WTC11 (cell line): ENCODE results near the gene TRPM8. TPM values are rescaled to one million over a fixed set of nuclear protein-coding genes. Genes with fewer than 3 reads are reported as not detected.

Experiments used
- ATAC-seq: fragments of 200-7000 bp; cut with Tn5 transposase; 2 replicates; pipeline ENCODE4 v1.10.0; 2021; ENCODE audit warnings: mild to moderate bottlenecking, moderate library complexity
- CTCF ChIA-PET: fragments of 300-600 bp; sonication (Branson Sonifier 250); formaldehyde crosslinking; loops from one replicate; lab custom pipeline; 2021; ENCODE audit warnings: antibody characterized with exemption; lab: Charles Lee
- POLR2A ChIA-PET: fragments of 350-600 bp; sonication (Branson Sonifier 250); formaldehyde crosslinking; loops from one replicate; lab custom pipeline; 2021; ENCODE audit warnings: antibody characterized with exemption; lab: Charles Lee
- DNase-seq: peaks from one replicate; pipeline ENCODE4 v3.0.0; 2021; ENCODE audit warnings: low spot score
- H3K27ac Mint-ChIP-seq: 2 replicates; pipeline ENCODE4 v1.8.0; 2021; ENCODE audit warnings: mixed read lengths
- H3K27me3 Mint-ChIP-seq: 2 replicates; pipeline ENCODE4 v1.8.0; 2021; ENCODE audit warnings: low read depth, mild to moderate bottlenecking, moderate library complexity, mixed read lengths
- H3K36me3 Mint-ChIP-seq: 2 replicates; pipeline ENCODE4 v1.8.0; 2021; ENCODE audit warnings: mixed read lengths
- H3K4me1 Mint-ChIP-seq: 2 replicates; pipeline ENCODE4 v1.8.0; 2022; ENCODE audit warnings: mixed read lengths
- H3K4me3 Mint-ChIP-seq: 2 replicates; pipeline ENCODE4 v1.8.0; 2021; ENCODE audit warnings: mild to moderate bottlenecking, moderate library complexity, mixed read lengths
- H3K9me3 Mint-ChIP-seq: 2 replicates; pipeline ENCODE4 v1.8.0; 2021; ENCODE audit warnings: mixed read lengths
- EMX1 ChIP-seq: fragments of 250-450 bp; sonication (Bioruptor Pico); IDR thresholded peaks from 2 replicates; pipeline ENCODE4 v1.8.0; 2021; ENCODE audit warnings: mild to moderate bottlenecking
- ESRRA ChIP-seq: sonication (generic); formaldehyde crosslinking; IDR thresholded peaks from 2 replicates; pipeline ENCODE4 v1.8.1; 2022; ENCODE audit warnings: mild to moderate bottlenecking, missing genetic modification reagents, borderline replicate concordance
- FOXP1 ChIP-seq: sonication (generic); formaldehyde crosslinking; IDR thresholded peaks from 2 replicates; pipeline ENCODE4 v1.8.0; 2022; ENCODE audit warnings: missing genetic modification reagents, mild to moderate bottlenecking, moderate library complexity, borderline replicate concordance
- GTF2I ChIP-seq: fragments of 250-450 bp; sonication (Bioruptor Pico); conservative IDR thresholded peaks from 2 replicates; pipeline ENCODE4 v1.4.0; 2021; ENCODE audit warnings: mild to moderate bottlenecking
- JUN ChIP-seq: sonication (generic); formaldehyde crosslinking; IDR thresholded peaks from 2 replicates; pipeline ENCODE4 v1.8.0; 2023; ENCODE audit warnings: mild to moderate bottlenecking, missing genetic modification reagents
- KAT7 ChIP-seq: sonication (generic); formaldehyde crosslinking; IDR thresholded peaks from 2 replicates; pipeline ENCODE4 v1.8.1; 2023; ENCODE audit warnings: missing genetic modification reagents, mild to moderate bottlenecking, borderline replicate concordance
- OVOL2 ChIP-seq: fragments of 250-450 bp; sonication (Bioruptor Pico); IDR thresholded peaks from 2 replicates; pipeline ENCODE4 v1.9.0; 2021; ENCODE audit warnings: mild to moderate bottlenecking, borderline replicate concordance
- SMAD3 ChIP-seq: sonication (generic); formaldehyde crosslinking; IDR thresholded peaks from 2 replicates; pipeline ENCODE4 v1.8.0; 2022; ENCODE audit warnings: missing genetic modification reagents, mild to moderate bottlenecking, borderline replicate concordance
- SMAD4 ChIP-seq: sonication (generic); formaldehyde crosslinking; IDR thresholded peaks from 2 replicates; pipeline ENCODE4 v1.8.0; 2022; ENCODE audit warnings: mild to moderate bottlenecking, missing genetic modification reagents
- TEAD1 ChIP-seq: sonication (generic); formaldehyde crosslinking; IDR thresholded peaks from 2 replicates; pipeline ENCODE4 v1.8.0; 2022; ENCODE audit warnings: mild to moderate bottlenecking, missing genetic modification reagents
- total RNA-seq: library from RNA; stranded (reverse); gene quantifications from 3 replicates; pipeline ENCODE4 v1.2.3, GENCODE V29; 2021
- TF ChIP-seq, protein P1 (sequence below): fragments of 250-450 bp; sonication (Bioruptor Pico); IDR thresholded peaks from 2 replicates; pipeline ENCODE4 v1.9.0; 2021; ENCODE audit warnings: mild to moderate bottlenecking
- TF ChIP-seq, protein P2 (sequence below): sonication (generic); formaldehyde crosslinking; conservative IDR thresholded peaks from 2 replicates; pipeline ENCODE4 v1.8.1; 2023; ENCODE audit warnings: mild to moderate bottlenecking, low read depth, missing genetic modification reagents, moderate library complexity
- TF ChIP-seq, protein P3 (sequence below): sonication (generic); formaldehyde crosslinking; IDR thresholded peaks from 2 replicates; pipeline ENCODE4 v1.8.0; 2022; ENCODE audit warnings: missing genetic modification reagents
- TF ChIP-seq, protein P4 (sequence below): sonication (generic); formaldehyde crosslinking; IDR thresholded peaks from 2 replicates; pipeline ENCODE4 v1.8.1; 2023; ENCODE audit warnings: mild to moderate bottlenecking, missing genetic modification reagents, borderline replicate concordance
- TF ChIP-seq, protein P5 (sequence below): sonication (generic); formaldehyde crosslinking; IDR thresholded peaks from 2 replicates; pipeline ENCODE4 v1.8.0; 2022; ENCODE audit warnings: mild to moderate bottlenecking, missing genetic modification reagents
- TF ChIP-seq, protein P6 (sequence below): sonication (generic); formaldehyde crosslinking; IDR thresholded peaks from 2 replicates; pipeline ENCODE4 v1.8.1; 2023; ENCODE audit warnings: mild to moderate bottlenecking, moderate library complexity, missing genetic modification reagents

The TRPM8 gene
- total RNA-seq, 1 experiment from 2014 or later = 0.26 TPM

DNA sequence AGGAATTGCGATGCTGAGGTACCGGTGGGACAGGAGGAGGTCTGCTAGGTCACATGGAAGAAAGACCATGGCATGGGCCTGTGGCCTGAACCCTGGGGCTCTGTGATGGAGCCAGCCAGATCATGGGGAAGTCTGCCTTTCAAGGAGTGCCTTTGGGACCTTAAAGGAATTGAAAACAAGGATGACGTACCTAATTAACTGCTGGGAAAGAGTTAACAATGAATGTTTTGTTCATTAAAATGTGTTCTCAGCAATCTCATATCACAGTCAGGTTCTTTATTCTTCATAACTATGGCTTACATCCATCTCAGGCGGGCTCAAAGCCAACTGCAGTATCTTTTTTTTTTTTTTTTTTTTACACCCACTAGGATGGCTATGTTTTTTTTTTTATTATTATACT, 25.6 kb downstream of the TRPM8 start:
- Mint-ChIP-seq H3K27me3 (peaks cover 19% of the 10 kb centered on the region), H3K9me3 (peaks cover 19% of the 10 kb centered on the region), H3K4me3 (no peak overlapping the region), H3K4me1 (peaks cover 8% of the 10 kb centered on the region), H3K36me3 (peaks cover 6% of the 10 kb centered on the region), H3K27ac (no peak overlapping the region)
- CTCF ChIA-PET = interaction anchor here (0.6 kb wide), 1 partner anchor 669 kb away, joined by 3 read pairs; no protein-coding TSS in a partner anchor
- POLR2A ChIA-PET = no interaction called here
- ATAC-seq (no peak), DNase-seq (no peak)
- TF ChIP-seq JUN (CRISPR knock-in tag) (no peak), KAT7 (CRISPR knock-in tag) (no peak), SMAD3 (CRISPR knock-in tag) (no peak), GTF2I (CRISPR knock-in tag) (no peak), FOXP1 (CRISPR knock-in tag) (no peak), TEAD1 (no peak)
- TF ChIP-seq, protein P1, sequence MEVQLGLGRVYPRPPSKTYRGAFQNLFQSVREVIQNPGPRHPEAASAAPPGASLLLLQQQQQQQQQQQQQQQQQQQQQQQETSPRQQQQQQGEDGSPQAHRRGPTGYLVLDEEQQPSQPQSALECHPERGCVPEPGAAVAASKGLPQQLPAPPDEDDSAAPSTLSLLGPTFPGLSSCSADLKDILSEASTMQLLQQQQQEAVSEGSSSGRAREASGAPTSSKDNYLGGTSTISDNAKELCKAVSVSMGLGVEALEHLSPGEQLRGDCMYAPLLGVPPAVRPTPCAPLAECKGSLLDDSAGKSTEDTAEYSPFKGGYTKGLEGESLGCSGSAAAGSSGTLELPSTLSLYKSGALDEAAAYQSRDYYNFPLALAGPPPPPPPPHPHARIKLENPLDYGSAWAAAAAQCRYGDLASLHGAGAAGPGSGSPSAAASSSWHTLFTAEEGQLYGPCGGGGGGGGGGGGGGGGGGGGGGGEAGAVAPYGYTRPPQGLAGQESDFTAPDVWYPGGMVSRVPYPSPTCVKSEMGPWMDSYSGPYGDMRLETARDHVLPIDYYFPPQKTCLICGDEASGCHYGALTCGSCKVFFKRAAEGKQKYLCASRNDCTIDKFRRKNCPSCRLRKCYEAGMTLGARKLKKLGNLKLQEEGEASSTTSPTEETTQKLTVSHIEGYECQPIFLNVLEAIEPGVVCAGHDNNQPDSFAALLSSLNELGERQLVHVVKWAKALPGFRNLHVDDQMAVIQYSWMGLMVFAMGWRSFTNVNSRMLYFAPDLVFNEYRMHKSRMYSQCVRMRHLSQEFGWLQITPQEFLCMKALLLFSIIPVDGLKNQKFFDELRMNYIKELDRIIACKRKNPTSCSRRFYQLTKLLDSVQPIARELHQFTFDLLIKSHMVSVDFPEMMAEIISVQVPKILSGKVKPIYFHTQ (CRISPR knock-in tag) = no peak
- TF ChIP-seq, protein P2, sequence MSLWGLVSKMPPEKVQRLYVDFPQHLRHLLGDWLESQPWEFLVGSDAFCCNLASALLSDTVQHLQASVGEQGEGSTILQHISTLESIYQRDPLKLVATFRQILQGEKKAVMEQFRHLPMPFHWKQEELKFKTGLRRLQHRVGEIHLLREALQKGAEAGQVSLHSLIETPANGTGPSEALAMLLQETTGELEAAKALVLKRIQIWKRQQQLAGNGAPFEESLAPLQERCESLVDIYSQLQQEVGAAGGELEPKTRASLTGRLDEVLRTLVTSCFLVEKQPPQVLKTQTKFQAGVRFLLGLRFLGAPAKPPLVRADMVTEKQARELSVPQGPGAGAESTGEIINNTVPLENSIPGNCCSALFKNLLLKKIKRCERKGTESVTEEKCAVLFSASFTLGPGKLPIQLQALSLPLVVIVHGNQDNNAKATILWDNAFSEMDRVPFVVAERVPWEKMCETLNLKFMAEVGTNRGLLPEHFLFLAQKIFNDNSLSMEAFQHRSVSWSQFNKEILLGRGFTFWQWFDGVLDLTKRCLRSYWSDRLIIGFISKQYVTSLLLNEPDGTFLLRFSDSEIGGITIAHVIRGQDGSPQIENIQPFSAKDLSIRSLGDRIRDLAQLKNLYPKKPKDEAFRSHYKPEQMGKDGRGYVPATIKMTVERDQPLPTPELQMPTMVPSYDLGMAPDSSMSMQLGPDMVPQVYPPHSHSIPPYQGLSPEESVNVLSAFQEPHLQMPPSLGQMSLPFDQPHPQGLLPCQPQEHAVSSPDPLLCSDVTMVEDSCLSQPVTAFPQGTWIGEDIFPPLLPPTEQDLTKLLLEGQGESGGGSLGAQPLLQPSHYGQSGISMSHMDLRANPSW (CRISPR knock-in tag) = no peak
- TF ChIP-seq, protein P3, sequence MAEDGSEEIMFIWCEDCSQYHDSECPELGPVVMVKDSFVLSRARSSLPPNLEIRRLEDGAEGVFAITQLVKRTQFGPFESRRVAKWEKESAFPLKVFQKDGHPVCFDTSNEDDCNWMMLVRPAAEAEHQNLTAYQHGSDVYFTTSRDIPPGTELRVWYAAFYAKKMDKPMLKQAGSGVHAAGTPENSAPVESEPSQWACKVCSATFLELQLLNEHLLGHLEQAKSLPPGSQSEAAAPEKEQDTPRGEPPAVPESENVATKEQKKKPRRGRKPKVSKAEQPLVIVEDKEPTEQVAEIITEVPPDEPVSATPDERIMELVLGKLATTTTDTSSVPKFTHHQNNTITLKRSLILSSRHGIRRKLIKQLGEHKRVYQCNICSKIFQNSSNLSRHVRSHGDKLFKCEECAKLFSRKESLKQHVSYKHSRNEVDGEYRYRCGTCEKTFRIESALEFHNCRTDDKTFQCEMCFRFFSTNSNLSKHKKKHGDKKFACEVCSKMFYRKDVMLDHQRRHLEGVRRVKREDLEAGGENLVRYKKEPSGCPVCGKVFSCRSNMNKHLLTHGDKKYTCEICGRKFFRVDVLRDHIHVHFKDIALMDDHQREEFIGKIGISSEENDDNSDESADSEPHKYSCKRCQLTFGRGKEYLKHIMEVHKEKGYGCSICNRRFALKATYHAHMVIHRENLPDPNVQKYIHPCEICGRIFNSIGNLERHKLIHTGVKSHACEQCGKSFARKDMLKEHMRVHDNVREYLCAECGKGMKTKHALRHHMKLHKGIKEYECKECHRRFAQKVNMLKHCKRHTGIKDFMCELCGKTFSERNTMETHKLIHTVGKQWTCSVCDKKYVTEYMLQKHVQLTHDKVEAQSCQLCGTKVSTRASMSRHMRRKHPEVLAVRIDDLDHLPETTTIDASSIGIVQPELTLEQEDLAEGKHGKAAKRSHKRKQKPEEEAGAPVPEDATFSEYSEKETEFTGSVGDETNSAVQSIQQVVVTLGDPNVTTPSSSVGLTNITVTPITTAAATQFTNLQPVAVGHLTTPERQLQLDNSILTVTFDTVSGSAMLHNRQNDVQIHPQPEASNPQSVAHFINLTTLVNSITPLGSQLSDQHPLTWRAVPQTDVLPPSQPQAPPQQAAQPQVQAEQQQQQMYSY = no peak
- TF ChIP-seq, protein P4, sequence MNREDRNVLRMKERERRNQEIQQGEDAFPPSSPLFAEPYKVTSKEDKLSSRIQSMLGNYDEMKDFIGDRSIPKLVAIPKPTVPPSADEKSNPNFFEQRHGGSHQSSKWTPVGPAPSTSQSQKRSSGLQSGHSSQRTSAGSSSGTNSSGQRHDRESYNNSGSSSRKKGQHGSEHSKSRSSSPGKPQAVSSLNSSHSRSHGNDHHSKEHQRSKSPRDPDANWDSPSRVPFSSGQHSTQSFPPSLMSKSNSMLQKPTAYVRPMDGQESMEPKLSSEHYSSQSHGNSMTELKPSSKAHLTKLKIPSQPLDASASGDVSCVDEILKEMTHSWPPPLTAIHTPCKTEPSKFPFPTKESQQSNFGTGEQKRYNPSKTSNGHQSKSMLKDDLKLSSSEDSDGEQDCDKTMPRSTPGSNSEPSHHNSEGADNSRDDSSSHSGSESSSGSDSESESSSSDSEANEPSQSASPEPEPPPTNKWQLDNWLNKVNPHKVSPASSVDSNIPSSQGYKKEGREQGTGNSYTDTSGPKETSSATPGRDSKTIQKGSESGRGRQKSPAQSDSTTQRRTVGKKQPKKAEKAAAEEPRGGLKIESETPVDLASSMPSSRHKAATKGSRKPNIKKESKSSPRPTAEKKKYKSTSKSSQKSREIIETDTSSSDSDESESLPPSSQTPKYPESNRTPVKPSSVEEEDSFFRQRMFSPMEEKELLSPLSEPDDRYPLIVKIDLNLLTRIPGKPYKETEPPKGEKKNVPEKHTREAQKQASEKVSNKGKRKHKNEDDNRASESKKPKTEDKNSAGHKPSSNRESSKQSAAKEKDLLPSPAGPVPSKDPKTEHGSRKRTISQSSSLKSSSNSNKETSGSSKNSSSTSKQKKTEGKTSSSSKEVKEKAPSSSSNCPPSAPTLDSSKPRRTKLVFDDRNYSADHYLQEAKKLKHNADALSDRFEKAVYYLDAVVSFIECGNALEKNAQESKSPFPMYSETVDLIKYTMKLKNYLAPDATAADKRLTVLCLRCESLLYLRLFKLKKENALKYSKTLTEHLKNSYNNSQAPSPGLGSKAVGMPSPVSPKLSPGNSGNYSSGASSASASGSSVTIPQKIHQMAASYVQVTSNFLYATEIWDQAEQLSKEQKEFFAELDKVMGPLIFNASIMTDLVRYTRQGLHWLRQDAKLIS (CRISPR knock-in tag) = no peak

DNA sequence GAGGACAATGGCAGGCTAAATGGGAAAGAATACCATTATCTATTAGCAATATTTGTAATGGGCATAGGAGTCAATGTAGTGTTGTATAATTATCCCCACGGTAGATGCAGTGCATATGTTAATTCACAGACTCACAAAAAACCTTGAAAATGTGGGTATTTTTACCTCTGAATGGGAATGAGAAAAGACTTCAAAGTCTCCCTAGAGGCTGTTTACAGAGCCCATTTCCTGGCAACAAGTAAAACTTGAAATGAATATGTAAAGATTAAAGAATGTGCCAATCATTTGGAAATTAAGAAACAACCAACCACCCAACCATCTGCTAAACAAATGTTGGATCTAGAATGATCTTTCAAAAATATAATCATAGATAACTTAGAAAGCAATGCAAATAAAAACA, 27.1 kb downstream of the TRPM8 start:
- H3K9me3 Mint-ChIP-seq = peaks cover 19% of the 10 kb centered on the region
- ATAC-seq (no peak), DNase-seq (no peak)
- ChIA-PET POLR2A (no interaction called here), CTCF (no interaction called here)
- no peak overlapping the region for H3K4me3 Mint-ChIP-seq
- peaks cover 9% of the 10 kb centered on the region for H3K27me3 Mint-ChIP-seq
- peaks cover 5% of the 10 kb centered on the region; the same call in 1 of the 2 replicates for H3K4me1 Mint-ChIP-seq
- peaks cover 6% of the 10 kb centered on the region for H3K36me3 Mint-ChIP-seq
- H3K27ac Mint-ChIP-seq = no peak overlapping the region
- TF ChIP-seq ESRRA (CRISPR knock-in tag) (no peak), EMX1 (CRISPR knock-in tag) (no peak), SMAD4 (CRISPR knock-in tag) (no peak), OVOL2 (CRISPR knock-in tag) (no peak)
- TF ChIP-seq, protein P5, sequence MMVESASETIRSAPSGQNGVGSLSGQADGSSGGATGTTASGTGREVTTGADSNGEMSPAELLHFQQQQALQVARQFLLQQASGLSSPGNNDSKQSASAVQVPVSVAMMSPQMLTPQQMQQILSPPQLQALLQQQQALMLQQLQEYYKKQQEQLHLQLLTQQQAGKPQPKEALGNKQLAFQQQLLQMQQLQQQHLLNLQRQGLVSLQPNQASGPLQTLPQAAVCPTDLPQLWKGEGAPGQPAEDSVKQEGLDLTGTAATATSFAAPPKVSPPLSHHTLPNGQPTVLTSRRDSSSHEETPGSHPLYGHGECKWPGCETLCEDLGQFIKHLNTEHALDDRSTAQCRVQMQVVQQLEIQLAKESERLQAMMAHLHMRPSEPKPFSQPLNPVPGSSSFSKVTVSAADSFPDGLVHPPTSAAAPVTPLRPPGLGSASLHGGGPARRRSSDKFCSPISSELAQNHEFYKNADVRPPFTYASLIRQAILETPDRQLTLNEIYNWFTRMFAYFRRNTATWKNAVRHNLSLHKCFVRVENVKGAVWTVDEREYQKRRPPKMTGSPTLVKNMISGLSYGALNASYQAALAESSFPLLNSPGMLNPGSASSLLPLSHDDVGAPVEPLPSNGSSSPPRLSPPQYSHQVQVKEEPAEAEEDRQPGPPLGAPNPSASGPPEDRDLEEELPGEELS (CRISPR knock-in tag) = no peak
- TF ChIP-seq, protein P6, sequence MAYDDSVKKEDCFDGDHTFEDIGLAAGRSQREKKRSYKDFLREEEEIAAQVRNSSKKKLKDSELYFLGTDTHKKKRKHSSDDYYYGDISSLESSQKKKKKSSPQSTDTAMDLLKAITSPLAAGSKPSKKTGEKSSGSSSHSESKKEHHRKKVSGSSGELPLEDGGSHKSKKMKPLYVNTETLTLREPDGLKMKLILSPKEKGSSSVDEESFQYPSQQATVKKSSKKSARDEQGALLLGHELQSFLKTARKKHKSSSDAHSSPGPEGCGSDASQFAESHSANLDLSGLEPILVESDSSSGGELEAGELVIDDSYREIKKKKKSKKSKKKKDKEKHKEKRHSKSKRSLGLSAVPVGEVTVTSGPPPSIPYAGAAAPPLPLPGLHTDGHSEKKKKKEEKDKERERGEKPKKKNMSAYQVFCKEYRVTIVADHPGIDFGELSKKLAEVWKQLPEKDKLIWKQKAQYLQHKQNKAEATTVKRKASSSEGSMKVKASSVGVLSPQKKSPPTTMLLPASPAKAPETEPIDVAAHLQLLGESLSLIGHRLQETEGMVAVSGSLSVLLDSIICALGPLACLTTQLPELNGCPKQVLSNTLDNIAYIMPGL (CRISPR knock-in tag) = no peak
